B cell (primary cell): ENCODE measurements around the gene ARHGAP29. TPM values are rescaled to one million over a fixed set of nuclear protein-coding genes. Genes with fewer than 3 reads are reported as not detected.

Experiments
- ATAC-seq: fragments of 200-7000 bp; cut with Tn5 transposase; one replicate; pipeline ENCODE4 v1.10.0; 2021; ENCODE audit warnings: low read depth, mild to moderate bottlenecking, moderate number of reproducible peaks, moderate library complexity
- CTCF ChIA-PET: fragments of 350-600 bp; sonication (Branson Sonifier 250); formaldehyde crosslinking; loops from one replicate; lab custom pipeline; 2021; ENCODE audit warnings: antibody characterized with exemption, inconsistent platforms; lab: Charles Lee
- POLR2A ChIA-PET: fragments of 350-600 bp; sonication (Branson Sonifier 250); formaldehyde crosslinking; loops from one replicate; lab custom pipeline; 2021; ENCODE audit warnings: antibody characterized with exemption; lab: Charles Lee
- DNase-seq: peaks from one replicate; pipeline ENCODE4 v3.0.0; 2013
- H2AFZ ChIP-seq: 2 replicates; pipeline ENCODE4 v1.6.1; 2012; ENCODE audit warnings: mild to moderate bottlenecking, low read depth, low read length; ENCODE audit not compliant: insufficient read depth, poor library complexity, severe bottlenecking
- H3K27ac ChIP-seq, 2 donors: 1 replicate in 1 of 2; 2 replicates in 1 of 2; pipeline ENCODE4 v1.5.1; 2012 to 2013; ENCODE audit warnings: low read length in 2 of 2, mild to moderate bottlenecking in 2 of 2, moderate library complexity in 1 of 2
- H3K27me3 ChIP-seq, 4 experiments: fragments of 200-600 bp in 1 of 4; sonication (generic) in 1 of 4; replicated peaks in 1 of 4; 1 replicate in 2 of 4; 2 replicates in 2 of 4; pipeline versions ENCODE4 v1.6.1 to v1.7.0; 2013 to 2016; ENCODE audit warnings: low read length in 3 of 4, mild to moderate bottlenecking in 2 of 4, mixed read lengths in 1 of 4, moderate library complexity in 1 of 4; ENCODE audit not compliant: insufficient read depth in 4 of 4, control insufficient read depth in 3 of 4; ENCODE audit errors: control extremely low read depth in 1 of 4
- H3K36me3 ChIP-seq, 2 experiments: replicated peaks in 1 of 2; 1 replicate in 1 of 2; 2 replicates in 1 of 2; pipeline versions ENCODE4 v1.6.1 to v1.7.1; 2013; ENCODE audit warnings: low read length in 1 of 2; ENCODE audit not compliant: insufficient read depth in 2 of 2, control insufficient read depth in 1 of 2; ENCODE audit errors: control extremely low read depth in 1 of 2, extremely low read depth in 1 of 2
- H3K4me1 ChIP-seq, 2 donors: fragments of 200-600 bp in 1 of 2; sonication (generic) in 1 of 2; 1 replicate in 1 of 2; 2 replicates in 1 of 2; pipeline versions ENCODE4 v1.5.1 to v1.6.1; 2013 to 2017; ENCODE audit warnings: low read length in 2 of 2; ENCODE audit not compliant: control insufficient read depth in 2 of 2, insufficient read depth in 2 of 2
- H3K4me2 ChIP-seq: replicated peaks from 2 replicates; pipeline ENCODE3; 2012; ENCODE audit warnings: mild to moderate bottlenecking, low read depth, low read length; ENCODE audit not compliant: poor library complexity, severe bottlenecking
- H3K4me3 ChIP-seq, 5 experiments: fragments of 200-600 bp in 1 of 5; sonication (generic) in 1 of 5; 1 replicate in 3 of 5; 2 replicates in 2 of 5; pipeline versions ENCODE4 v1.5.1 to v1.7.0; 2011 to 2016; ENCODE audit warnings: low read length in 4 of 5, mild to moderate bottlenecking in 4 of 5, low read depth in 2 of 5, control low read depth in 1 of 5, moderate library complexity in 1 of 5; ENCODE audit not compliant: insufficient read depth in 1 of 5; ENCODE audit errors: control extremely low read depth in 1 of 5, extremely low read depth in 1 of 5
- H3K79me2 ChIP-seq: fragments of 200-600 bp; sonication (generic); one replicate; pipeline ENCODE4 v1.6.0; 2016; ENCODE audit warnings: low read length; ENCODE audit not compliant: control insufficient read depth, insufficient read depth
- H3K9ac ChIP-seq: fragments of 200-600 bp; sonication (generic); 2 replicates; pipeline ENCODE4 v1.6.1; 2017; ENCODE audit warnings: mild to moderate bottlenecking, low read length, moderate library complexity
- H3K9me3 ChIP-seq, 3 donors: one replicate each; pipeline versions ENCODE4 v1.6.1 to v1.7.1; 2013; ENCODE audit warnings: low read length in 2 of 3; ENCODE audit not compliant: control insufficient read depth in 2 of 3, insufficient read depth in 1 of 3; ENCODE audit errors: control extremely low read depth in 1 of 3
- H4K20me1 ChIP-seq: 2 replicates; pipeline ENCODE4 v1.6.0; 2012; ENCODE audit warnings: mild to moderate bottlenecking, low read length; ENCODE audit not compliant: insufficient read depth, control insufficient read depth, poor library complexity, severe bottlenecking
- H3K27ac Mint-ChIP-seq: one replicate; pipeline ENCODE4 v1.8.0; 2021; ENCODE audit warnings: mixed read lengths
- H3K27me3 Mint-ChIP-seq: one replicate; pipeline ENCODE4 v1.8.0; 2021; ENCODE audit warnings: mixed read lengths
- H3K4me1 Mint-ChIP-seq: one replicate; pipeline ENCODE4 v1.8.0; 2021; ENCODE audit warnings: mixed read lengths
- H3K4me3 Mint-ChIP-seq: one replicate; pipeline ENCODE4 v1.8.0; 2021; ENCODE audit warnings: mixed read lengths
- H3K9me3 Mint-ChIP-seq: one replicate; pipeline ENCODE4 v1.8.0; 2022; ENCODE audit warnings: mixed read lengths; ENCODE audit not compliant: insufficient read depth
- CTCF ChIP-seq: fragments of 200-600 bp; IDR thresholded peaks from one replicate; pipeline ENCODE4 v1.8.0; 2022; ENCODE audit warnings: antibody characterized with exemption, mild to moderate bottlenecking
- EZH2 ChIP-seq: IDR thresholded peaks from 2 replicates; pipeline ENCODE4 v1.6.1; 2012; ENCODE audit warnings: borderline replicate concordance, low read depth, mild to moderate bottlenecking, moderate library complexity, low read length; ENCODE audit not compliant: insufficient read depth, poor library complexity, severe bottlenecking
- WGBS: methylation state at CpG from one replicate; pipeline ENCODE4 v1.1.5; 2013; ENCODE audit warnings: missing lambda C conversion rate; ENCODE audit not compliant: insufficient coverage; 5-methylcytosine and 5-hydroxymethylcytosine counted together
- intact Hi-C: fragments of 100-400 bp; cut with micrococcal nuclease; formaldehyde crosslinking; loops from one replicate; pipeline ENCODE4 v1.10.0; 2022
- polyA plus RNA-seq: library from polyadenylated mRNA; depleted of rRNA; stranded (reverse); fragments of >200 nt; gene quantifications from 2 replicates; pipeline ENCODE4 v1.2.3, GENCODE V29; 2012
- total RNA-seq, 2 donors: library from RNA; stranded (reverse); fragments of 120-200 nt in 1 of 2; gene quantifications; 1 replicate in 1 of 2; 2 replicates in 1 of 2; pipeline versions ENCODE4 v1.2.3 to v1.2.4, GENCODE V29; 2013 to 2022

Gene ARHGAP29
- total and polyA plus RNA-seq, 2 donors (not counting 1 experiment from before 2014, with no cell fraction given) = not detected

- Mint-ChIP-seq H3K4me3 (no peak overlapping the region), H3K4me1 (no peaks in the 10 kb centered on the region), H3K9me3 (no peaks in the 10 kb centered on the region), H3K27me3 (peaks cover 9% of the 10 kb centered on the region), H3K27ac (no peak overlapping the region)
- H3K9ac ChIP-seq = no peak overlapping the region
- TF ChIP-seq EZH2 (no peak), CTCF (no peak)
- ChIA-PET CTCF (no interaction called here), POLR2A (no interaction called here)
- DNase-seq = no peak
- H3K4me3 ChIP-seq = no peak overlapping the region
- H3K27me3 ChIP-seq = peaks cover 0 to 12% (median 3%) of the 10 kb centered on the region in 4 experiments
- no peaks in the 10 kb centered on the region for H3K36me3 ChIP-seq
- H3K27ac ChIP-seq = no peak overlapping the region
- H2AFZ ChIP-seq = no peak overlapping the region
- no peaks in the 10 kb centered on the region for H4K20me1 ChIP-seq
- no peaks in the 10 kb centered on the region for H3K79me2 ChIP-seq
- intact Hi-C loops = no loop called here
- no peak overlapping the region for H3K4me2 ChIP-seq
- H3K4me1 ChIP-seq = no peaks in the 10 kb centered on the region
- no peaks in the 10 kb centered on the region for H3K9me3 ChIP-seq
- no peak for ATAC-seq
- WGBS = no CpG with 5 or more reads among the region's 1 CpG
Measured at GRCh38 chr1:94227624-94228023, 9.8 kb downstream of the ARHGAP29 start.

- H3K4me3 Mint-ChIP-seq = no peak overlapping the region
- H3K4me1 Mint-ChIP-seq = no peaks in the 10 kb centered on the region
- no peak for ATAC-seq
- no peaks in the 10 kb centered on the region for H3K79me2 ChIP-seq
- no peak overlapping the region for H3K4me2 ChIP-seq
- ChIA-PET POLR2A (no interaction called here), CTCF (no interaction called here)
- H3K9me3 ChIP-seq = no peaks in the 10 kb centered on the region
- H3K9ac ChIP-seq = no peak overlapping the region
- H3K9me3 Mint-ChIP-seq = no peaks in the 10 kb centered on the region
- peaks cover 0 to 12% (median 0%) of the 10 kb centered on the region in 4 experiments for H3K27me3 ChIP-seq
- H3K27ac ChIP-seq = no peak overlapping the region
- no peak for TF ChIP-seq EZH2
- no CpG with 5 or more reads among the region's 2 CpGs for WGBS
- DNase-seq = no peak
- no peak overlapping the region for H3K27ac Mint-ChIP-seq
- no peak overlapping the region for H3K4me3 ChIP-seq
- intact Hi-C loops = no loop called here
- H4K20me1 ChIP-seq = no peaks in the 10 kb centered on the region
- peaks cover 5% of the 10 kb centered on the region for H3K27me3 Mint-ChIP-seq
- H2AFZ ChIP-seq = no peak overlapping the region
- H3K36me3 ChIP-seq = no peaks in the 10 kb centered on the region
- H3K4me1 ChIP-seq = no peaks in the 10 kb centered on the region
Measured at GRCh38 chr1:94225845-94226244, 11.5 kb downstream of the ARHGAP29 start.
